PFSK-1 (cell line): Measurements from ENCODE around the gene MAT2A.

Experiments
- POLR2AphosphoS5 ChIP-seq: IDR thresholded peaks from 2 replicates; pipeline ENCODE4 v1.6.1; 2012; ENCODE audit warnings: low read depth, mild to moderate bottlenecking, control low read depth, low read length, moderate library complexity
- TAF1 ChIP-seq: IDR thresholded peaks from 2 replicates; pipeline ENCODE4 v1.6.1; 2012; ENCODE audit warnings: low read length, control low read depth, borderline replicate concordance; ENCODE audit not compliant: insufficient read depth

DNA sequence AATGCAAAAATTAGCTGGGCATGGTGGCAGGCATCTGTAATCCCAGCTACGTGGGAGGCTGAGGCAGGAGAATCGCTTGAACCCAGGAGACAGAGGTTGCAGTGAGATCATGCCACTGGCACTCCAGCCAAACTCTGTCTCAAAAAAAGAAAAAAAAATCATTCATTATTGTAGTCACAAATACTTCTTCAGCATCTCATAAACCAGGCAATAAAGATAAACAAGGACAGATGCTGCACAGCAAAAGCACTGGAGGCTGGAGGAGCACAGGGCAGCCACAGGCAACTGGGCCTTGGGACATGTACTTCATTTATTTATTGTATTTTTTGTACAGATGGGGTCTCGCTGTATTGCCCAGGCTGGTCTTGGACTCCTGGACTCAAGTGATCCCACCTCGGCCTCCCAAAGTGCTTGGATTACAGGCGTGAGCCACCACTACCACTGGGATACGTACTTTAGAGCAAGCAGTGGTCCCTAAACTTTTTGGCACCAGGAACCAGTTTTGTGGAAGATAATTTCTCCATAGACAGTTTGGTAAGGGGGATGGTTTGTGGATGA is 16.8 kb upstream of the MAT2A start:
- no peak for TF ChIP-seq POLR2AphosphoS5
- no peak for TF ChIP-seq TAF1
